Esophagus muscularis mucosa (tissue), 3 donors: Measurements from ENCODE around the gene UCN3.

ENCODE experiments used
- CTCF ChIP-seq, 3 experiments: fragments of 200-600 bp in 2 of 3; fragments of 450-650 bp in 1 of 3; sonication (generic) in 2 of 3; IDR thresholded peaks; one replicate each; pipeline ENCODE4 v1.5.1; 2017 to 2019; ENCODE audit warnings: antibody characterized with exemption in 3 of 3, mild to moderate bottlenecking in 2 of 3, moderate library complexity in 1 of 3
- POLR2AphosphoS5 ChIP-seq, 2 donors: sonication (generic); formaldehyde crosslinking; IDR thresholded peaks; one replicate each; pipeline ENCODE4 v1.6.1; 2017; ENCODE audit warnings: antibody characterized with exemption in 2 of 2

GRCh38 chr10:5349362-5349761 is 15.4 kb upstream of the UCN3 start:
- TF ChIP-seq POLR2AphosphoS5 (IDR thresholded peaks at IDR 0.05) = no peak
- no peak for TF ChIP-seq CTCF (IDR thresholded peaks at IDR 0.05)
